Skin of body (tissue), 2 donors: Measurements from ENCODE around the gene PTPN1. TPM values are rescaled to one million over a fixed set of nuclear protein-coding genes. Genes with fewer than 3 reads are reported as not detected.

Experiments
- DNase-seq: peaks from one replicate; lab custom pipeline; 2025; lab: John Stamatoyannopoulos, UW
- total RNA-seq: library from RNA; depleted of rRNA; stranded (reverse); fragments of >200 nt; gene quantifications from one replicate; pipeline ENCODE4 v1.2.3, GENCODE V29; 2014

The PTPN1 gene
- total RNA-seq, 1 donor from 2014 or later, result 15.5 TPM

DNA sequence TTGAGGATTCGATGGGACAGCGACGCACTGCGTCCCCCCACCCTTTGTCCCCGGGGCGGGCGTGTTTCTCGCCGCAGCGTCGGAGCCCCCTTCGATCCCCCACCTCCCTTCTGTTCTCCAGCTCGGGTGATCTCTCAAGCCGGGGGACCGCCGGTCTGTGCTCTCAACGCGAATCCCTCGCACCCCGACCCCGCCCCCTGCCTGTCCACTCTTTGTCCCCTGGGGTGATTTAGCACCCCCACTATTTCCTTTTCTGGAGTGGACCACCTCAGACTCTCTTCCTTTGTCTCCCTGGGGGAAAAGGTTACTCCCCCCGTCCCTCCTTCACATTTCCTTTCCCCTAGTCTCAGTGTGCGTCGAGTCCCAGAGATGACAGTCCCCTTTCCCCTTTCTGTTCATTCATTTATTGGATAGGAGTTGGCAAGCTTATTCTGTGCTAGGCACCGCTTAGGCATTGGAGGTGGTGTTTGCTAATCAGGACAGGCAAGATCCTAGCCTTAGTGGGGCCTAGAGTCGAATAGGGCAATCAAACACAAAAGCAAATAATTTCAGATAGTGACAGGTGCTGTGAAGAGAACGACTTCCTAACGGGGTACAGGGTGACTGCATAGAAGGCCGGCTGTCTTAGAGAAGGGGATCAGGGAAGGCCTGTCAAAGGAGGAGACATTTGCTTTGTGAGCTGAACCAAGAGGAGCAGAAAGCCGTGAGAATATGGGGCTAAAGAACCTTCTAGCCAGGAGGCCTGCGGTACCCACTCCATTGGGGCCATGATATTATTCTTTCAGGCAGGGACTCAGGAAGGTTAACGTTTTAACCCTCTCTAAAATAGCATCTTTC, 741 bp downstream of the PTPN1 start:
- DNase-seq, result no peak

- no peak for DNase-seq
Observed at GRCh38 chr20:50512323-50512722, 2.1 kb downstream of the PTPN1 start.

DNA sequence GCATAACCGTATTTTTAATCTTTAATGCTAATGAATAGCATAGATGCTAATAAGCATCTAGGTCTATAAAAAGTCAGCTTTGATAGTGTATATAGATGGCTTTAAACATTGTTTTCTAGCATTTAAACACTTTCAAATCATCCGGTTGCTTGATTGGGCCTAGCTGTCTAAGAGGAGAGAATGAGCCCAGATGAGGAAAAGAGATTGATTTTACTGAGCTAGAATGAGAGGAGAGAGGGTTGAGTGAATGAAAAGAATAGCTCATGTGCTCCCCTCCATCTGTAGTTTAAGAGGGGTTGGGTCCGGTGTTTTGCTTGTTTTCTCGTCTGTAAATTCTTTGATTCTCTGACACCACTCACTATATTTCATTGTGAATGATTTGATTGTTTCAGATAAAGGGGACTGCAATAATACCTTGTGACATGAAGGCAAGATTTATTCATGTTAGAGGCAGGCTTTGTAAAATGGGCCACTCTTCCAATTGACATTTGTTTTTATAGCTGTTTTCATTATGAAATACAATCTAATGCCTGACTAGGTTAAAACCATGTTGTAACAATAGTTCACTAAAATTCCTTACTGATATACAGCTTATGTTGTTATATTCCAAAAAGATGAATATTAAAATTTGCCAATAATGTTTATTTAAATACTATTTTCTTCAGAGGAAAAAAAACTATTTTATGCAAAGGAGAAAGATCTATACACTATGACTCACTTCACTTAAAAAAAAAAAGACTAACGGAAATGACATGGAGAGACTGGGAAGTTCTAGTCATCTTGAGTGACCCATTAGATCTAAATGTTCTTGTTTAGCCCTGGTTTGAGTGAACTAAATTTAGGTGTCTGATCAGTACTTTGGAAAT, 3.2 kb downstream of the PTPN1 start:
- no peak for DNase-seq

DNA sequence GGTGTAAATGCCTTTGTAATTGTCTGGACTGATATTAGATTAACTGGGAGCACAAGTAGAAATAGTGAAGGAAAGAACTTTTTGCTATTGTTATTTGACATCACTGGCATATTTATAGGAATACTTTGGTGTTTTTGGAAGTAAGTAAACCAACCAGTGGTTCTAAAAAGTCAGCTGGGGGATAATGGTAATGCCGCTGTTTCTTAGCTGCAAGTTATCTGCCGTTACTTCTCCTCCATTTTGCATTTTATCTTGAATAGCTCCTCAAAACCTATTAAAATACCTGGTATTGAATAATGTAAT, 3.8 kb downstream of the PTPN1 start:
- DNase-seq, result no peak

- no peak for DNase-seq
Observed at GRCh38 chr20:50514750-50515149, 4.6 kb downstream of the PTPN1 start.

DNA sequence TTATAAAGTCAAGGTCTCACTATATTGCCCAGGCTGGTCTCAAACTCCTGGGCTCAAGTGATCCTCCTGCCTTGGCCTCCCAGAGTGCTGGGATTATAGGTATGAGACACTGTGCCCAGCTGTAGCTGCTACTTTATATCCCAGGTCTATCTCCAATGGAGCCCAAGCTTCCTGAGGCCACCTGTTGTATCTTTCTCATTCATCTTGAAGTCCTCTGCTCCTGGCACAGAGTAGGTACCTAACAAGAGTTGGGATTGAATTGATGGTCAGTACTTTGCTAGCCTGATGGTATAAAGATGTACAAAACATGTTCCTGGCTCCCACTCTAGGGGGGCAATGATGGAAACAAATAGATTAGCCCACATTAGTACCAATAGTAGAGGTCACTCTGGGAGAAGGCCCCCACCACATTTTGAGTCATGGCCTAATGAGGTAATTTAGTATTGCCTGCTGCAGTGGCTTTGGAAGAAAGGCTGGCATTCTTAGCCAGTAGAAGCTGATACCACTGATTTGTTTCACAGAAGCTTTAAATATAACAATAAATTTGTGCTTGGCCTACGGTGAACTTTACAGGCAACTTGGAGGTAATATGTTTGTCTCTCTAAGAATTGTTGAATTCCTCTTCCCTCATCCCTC, 5.4 kb downstream of the PTPN1 start:
- DNase-seq, result no peak

DNA sequence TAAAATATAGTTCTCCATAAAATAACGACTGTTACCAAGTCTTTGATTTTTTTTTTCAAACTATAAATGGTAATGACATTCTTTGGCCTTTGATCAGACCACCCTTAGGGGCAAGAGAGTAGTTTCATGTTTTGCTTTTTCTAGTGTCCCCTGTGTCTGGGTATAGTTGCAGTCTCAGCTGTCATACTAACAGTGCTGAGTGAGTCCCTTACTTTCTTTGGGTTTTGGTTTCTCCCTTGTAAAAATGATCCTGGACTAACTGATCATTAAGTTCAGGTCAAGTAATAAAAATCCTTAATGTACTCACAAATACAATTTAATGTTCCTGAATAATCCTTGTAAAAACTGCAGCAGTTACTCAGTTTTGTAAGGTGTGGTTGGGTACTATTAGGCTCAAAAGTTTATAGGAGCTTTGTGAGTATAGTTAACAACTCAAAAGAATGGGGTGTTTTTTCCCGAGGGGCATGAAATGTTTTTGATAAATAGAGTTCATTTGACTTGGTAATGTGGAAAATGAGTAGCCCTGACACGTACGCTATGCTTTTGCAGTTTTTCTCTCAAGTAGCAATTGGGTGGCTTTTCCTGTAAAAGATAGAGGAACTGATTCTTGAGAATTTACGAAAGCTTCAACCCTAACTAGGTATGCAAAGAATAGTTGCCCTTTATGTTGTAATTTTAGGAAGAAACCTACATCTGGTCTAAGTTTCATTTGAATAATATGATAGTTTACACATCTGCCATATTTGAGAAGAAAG, 6.2 kb downstream of the PTPN1 start:
- DNase-seq, result no peak

GRCh38 chr20:50516935-50517816, 7.0 kb downstream of the PTPN1 start:
- no peak for DNase-seq

- no peak for DNase-seq
Observed at GRCh38 chr20:50517817-50518154, 7.6 kb downstream of the PTPN1 start.

GRCh38 chr20:50518270-50518721, 8.1 kb downstream of the PTPN1 start:
- DNase-seq, result no peak

- DNase-seq, result no peak
Observed at GRCh38 chr20:50519036-50519762, 9.0 kb downstream of the PTPN1 start.

GRCh38 chr20:50520222-50520880, 10.2 kb downstream of the PTPN1 start:
- no peak for DNase-seq

GRCh38 chr20:50521221-50522052, 11.3 kb downstream of the PTPN1 start:
- no peak for DNase-seq

- no peak for DNase-seq
Observed at GRCh38 chr20:50522053-50522674, 12.0 kb downstream of the PTPN1 start.

- no peak for DNase-seq
Observed at GRCh38 chr20:50523552-50524167, 13.5 kb downstream of the PTPN1 start.

- no peak for DNase-seq
Observed at GRCh38 chr20:50525681-50526080, 15.5 kb downstream of the PTPN1 start.

- no peak for DNase-seq
Observed at GRCh38 chr20:50526403-50526989, 16.3 kb downstream of the PTPN1 start.
